Brain pericyte (primary cell): Measurements from ENCODE around the gene STX16.
"Not testable (repeated sequence)": the region's sequence is repeated elsewhere in the genome, so short reads cannot be mapped to it uniquely, and the experiment has no call there.

Experiments
- DNase-seq: peaks from one replicate; pipeline ENCODE4 v3.0.0-alpha.2; 2012; ENCODE audit warnings: low read depth, low spot score

The STX16 gene

GRCh38 chr20:58636396-58636982 lies 14.6 kb upstream of the STX16 start:
- DNase-seq: no peak

GRCh38 chr20:58636983-58637421 lies 14.1 kb upstream of the STX16 start:
- no peak for DNase-seq

GRCh38 chr20:58637466-58638213 lies 13.4 kb upstream of the STX16 start:
- no peak for DNase-seq

- no peak for DNase-seq
Observed at GRCh38 chr20:58638467-58639181, 12.5 kb upstream of the STX16 start.

GRCh38 chr20:58639182-58640146 lies 11.6 kb upstream of the STX16 start:
- no peak for DNase-seq

GRCh38 chr20:58640446-58640845 lies 10.6 kb upstream of the STX16 start:
- DNase-seq: no peak

GRCh38 chr20:58642441-58642840 lies 8.6 kb upstream of the STX16 start:
- DNase-seq: no peak

GRCh38 chr20:58642896-58643295 lies 8.2 kb upstream of the STX16 start:
- DNase-seq: not testable (repeated sequence)

GRCh38 chr20:58645412-58645968 lies 5.6 kb upstream of the STX16 start:
- DNase-seq: no peak

GRCh38 chr20:58646257-58646656 lies 4.8 kb upstream of the STX16 start:
- DNase-seq: no peak

GRCh38 chr20:58646703-58647102 lies 4.4 kb upstream of the STX16 start:
- no peak for DNase-seq

GRCh38 chr20:58647162-58647795 lies 3.8 kb upstream of the STX16 start:
- DNase-seq: no peak

GRCh38 chr20:58647796-58648501 lies 3.1 kb upstream of the STX16 start:
- DNase-seq: no peak

GRCh38 chr20:58648502-58648825 lies 2.6 kb upstream of the STX16 start:
- DNase-seq: not testable (repeated sequence)

GRCh38 chr20:58649288-58650180 lies 1.5 kb upstream of the STX16 start:
- no peak for DNase-seq

GRCh38 chr20:58650181-58650775 lies 805 bp upstream of the STX16 start:
- DNase-seq: no peak

- no peak for DNase-seq
Observed at GRCh38 chr20:58651559-58651945, 469 bp downstream of the STX16 start.

GRCh38 chr20:58651946-58652605 lies 993 bp downstream of the STX16 start:
- peak; percentile 37 for DNase-seq
